ENCODE measurements around the gene SELENOI. TPM values are rescaled to one million over a fixed set of nuclear protein-coding genes. Genes with fewer than 3 reads are reported as not detected.

The SELENOI gene
- total and polyA plus RNA-seq, 8 donors = 15.9 to 34.4 (median 17.9) TPM

GRCh38 chr2:26435106-26435505 is 89.2 kb downstream of the SELENOI start:
- Histone ChIP-seq H3K4me1 (no peaks in the 10 kb centered on the region), H3K4me3 (no peak overlapping the region), H3K9me3 (no peaks in the 10 kb centered on the region), H3K27me3 (no peaks in the 10 kb centered on the region), H3K36me3 (no peaks in the 10 kb centered on the region), H3K27ac (no peak overlapping the region)
- ATAC-seq (no peak), DNase-seq (no peak)
- TF ChIP-seq CTCF (IDR thresholded peaks at IDR 0.05) = no peak
- intact Hi-C loops (cut with DNase I) = no loop called here

GRCh38 chr2:26438526-26438925 is 92.6 kb downstream of the SELENOI start:
- Histone ChIP-seq H3K4me1 (no peaks in the 10 kb centered on the region), H3K9me3 (no peaks in the 10 kb centered on the region), H3K27me3 (no peaks in the 10 kb centered on the region), H3K27ac (no peak overlapping the region), H3K36me3 (no peaks in the 10 kb centered on the region), H3K4me3 (no peak overlapping the region)
- no peak for DNase-seq
- no peak for ATAC-seq
- intact Hi-C loops (cut with DNase I) = no loop called here
- TF ChIP-seq CTCF (IDR thresholded peaks at IDR 0.05) = no peak

GRCh38 chr2:26438926-26439325 is 93.0 kb downstream of the SELENOI start:
- Histone ChIP-seq H3K4me3 (no peak overlapping the region), H3K36me3 (no peaks in the 10 kb centered on the region), H3K9me3 (no peaks in the 10 kb centered on the region), H3K4me1 (no peaks in the 10 kb centered on the region), H3K27me3 (no peaks in the 10 kb centered on the region), H3K27ac (no peak overlapping the region)
- no peak for TF ChIP-seq CTCF (IDR thresholded peaks at IDR 0.05)
- intact Hi-C loops (cut with DNase I) = no loop called here
- no peak for DNase-seq
- ATAC-seq = no peak

GRCh38 chr2:26442301-26442700 is 96.4 kb downstream of the SELENOI start:
- no peak for DNase-seq
- intact Hi-C loops (cut with DNase I) = no loop called here
- Histone ChIP-seq H3K4me3 (no peak overlapping the region), H3K4me1 (no peaks in the 10 kb centered on the region), H3K36me3 (no peaks in the 10 kb centered on the region), H3K9me3 (no peaks in the 10 kb centered on the region), H3K27me3 (no peaks in the 10 kb centered on the region), H3K27ac (no peak overlapping the region)
- TF ChIP-seq CTCF (IDR thresholded peaks at IDR 0.05) = no peak
- ATAC-seq = no peak

GRCh38 chr2:26442707-26443106 is 96.8 kb downstream of the SELENOI start:
- H3K4me1 ChIP-seq = no peaks in the 10 kb centered on the region
- TF ChIP-seq CTCF (IDR thresholded peaks at IDR 0.05) = no peak
- no peak overlapping the region for H3K4me3 ChIP-seq
- DNase-seq = no peak
- H3K27ac ChIP-seq = no peak overlapping the region
- no peaks in the 10 kb centered on the region for H3K36me3 ChIP-seq
- no peaks in the 10 kb centered on the region for H3K9me3 ChIP-seq
- intact Hi-C loops (cut with DNase I) = no loop called here
- no peak for ATAC-seq
- H3K27me3 ChIP-seq = no peaks in the 10 kb centered on the region

Data from left lung (tissue), 10 donors.